SH-SY5Y (cell line): ENCODE measurements around the gene FAM83D.

ENCODE experiments used
- GATA2 ChIP-seq: IDR thresholded peaks from 2 replicates; pipeline ENCODE4 v1.6.1; 2011; ENCODE audit warnings: mild to moderate bottlenecking, low read depth, low read length
- GATA3 ChIP-seq: IDR thresholded peaks from 2 replicates; pipeline ENCODE4 v1.6.1; 2011; ENCODE audit warnings: low read depth, mild to moderate bottlenecking, low read length, moderate library complexity

The FAM83D gene

GRCh38 chr20:38918172-38918571 is 8.0 kb upstream of the FAM83D start:
- no peak for TF ChIP-seq GATA2
- TF ChIP-seq GATA3 = no peak

GRCh38 chr20:38919683-38920082 is 6.5 kb upstream of the FAM83D start:
- no peak for TF ChIP-seq GATA2

- no peak for TF ChIP-seq GATA3
- no peak for TF ChIP-seq GATA2
These were observed 5.8 kb upstream of the FAM83D start for GRCh38 chr20:38920411-38920810.

GRCh38 chr20:38920851-38921250 is 5.4 kb upstream of the FAM83D start:
- TF ChIP-seq GATA3 (no peak), GATA2 (no peak)

- TF ChIP-seq GATA2 (no peak), GATA3 (no peak)
These were observed 1.5 kb upstream of the FAM83D start for GRCh38 chr20:38924718-38925117.

- TF ChIP-seq GATA3 = no peak
- no peak for TF ChIP-seq GATA2
These were observed 858 bp downstream of the FAM83D start for GRCh38 chr20:38926934-38927616.

- TF ChIP-seq GATA3 = no peak
- TF ChIP-seq GATA2 = no peak
These were observed 1.8 kb downstream of the FAM83D start for GRCh38 chr20:38927902-38928578.

GRCh38 chr20:38930242-38930569 is 4.0 kb downstream of the FAM83D start:
- no peak for TF ChIP-seq GATA3
- TF ChIP-seq GATA2 = no peak

GRCh38 chr20:38931984-38932383 is 5.8 kb downstream of the FAM83D start:
- no peak for TF ChIP-seq GATA3
- TF ChIP-seq GATA2 = no peak

- TF ChIP-seq GATA2 (no peak), GATA3 (no peak)
These were observed 6.4 kb downstream of the FAM83D start for GRCh38 chr20:38932457-38933120.

GRCh38 chr20:38934530-38934929 is 8.3 kb downstream of the FAM83D start:
- TF ChIP-seq GATA3 (no peak), GATA2 (no peak)

- TF ChIP-seq GATA3 (no peak), GATA2 (no peak)
These were observed 9.1 kb downstream of the FAM83D start for GRCh38 chr20:38935285-38935684.

GRCh38 chr20:38935967-38936407 is 9.8 kb downstream of the FAM83D start:
- no peak for TF ChIP-seq GATA3
- no peak for TF ChIP-seq GATA2

- TF ChIP-seq GATA3 (no peak), GATA2 (no peak)
These were observed 10.8 kb downstream of the FAM83D start for GRCh38 chr20:38937000-38937399.

- TF ChIP-seq GATA3 (no peak), GATA2 (no peak)
These were observed 11.8 kb downstream of the FAM83D start for GRCh38 chr20:38937978-38938473.

GRCh38 chr20:38939686-38940085 is 13.5 kb downstream of the FAM83D start:
- TF ChIP-seq GATA3 (no peak), GATA2 (no peak)
